ENCODE measurements around the gene PYY. TPM values are rescaled to one million over a fixed set of nuclear protein-coding genes. Genes with fewer than 3 reads are reported as not detected.
"Not testable (repeated sequence)": the region's sequence is repeated elsewhere in the genome, so short reads cannot be mapped to it uniquely, and the experiment has no call there.

PYY gene
- total RNA-seq, 6 donors from 2014 or later, result 0.60 TPM; not detected in 5

GRCh38 chr17:43966276-43966675 lies 12.5 kb upstream of the PYY start:
- H3K36me3 ChIP-seq, result no peaks in the 10 kb centered on the region
- no peaks in the 10 kb centered on the region for H3K4me1 ChIP-seq
- no peak for DNase-seq
- TF ChIP-seq POLR2AphosphoS5 (IDR thresholded peaks at IDR 0.05) (no peak), CTCF (IDR thresholded peaks at IDR 0.05) (no peak)
- H3K27me3 ChIP-seq, result no peaks in the 10 kb centered on the region
- H3K4me3 ChIP-seq, result no peak overlapping the region
- no peak for ATAC-seq (ENCODE audit: low FRiP score in 2 of 2)
- H3K9me3 ChIP-seq, result no peaks in the 10 kb centered on the region
- WGBS, 2 donors, result 54 to 65% methylated on average over 3 of the region's 3 CpGs
- no peak overlapping the region for H3K27ac ChIP-seq

- no peak for TF ChIP-seq POLR2A (IDR thresholded peaks at IDR 0.05)
- DNase-seq, result no peak
- Histone ChIP-seq H3K36me3 (no peaks in the 10 kb centered on the region), H3K4me3 (no peak overlapping the region), H3K27me3 (no peaks in the 10 kb centered on the region), H3K27ac (no peak overlapping the region), H3K4me1 (no peaks in the 10 kb centered on the region), H3K9me3 (no peaks in the 10 kb centered on the region)
- ATAC-seq (ENCODE audit: low FRiP score in 2 of 2), result no peak
- WGBS, 2 donors, result 62 to 68% methylated on average over 7 of the region's 7 CpGs
Measured at GRCh38 chr17:43962479-43962878, 8.7 kb upstream of the PYY start.

- DNase-seq (no peak), ATAC-seq (ENCODE audit: low FRiP score in 2 of 2) (no peak)
- H3K4me3 ChIP-seq, result no peak overlapping the region
- no peaks in the 10 kb centered on the region for H3K36me3 ChIP-seq
- H3K27me3 ChIP-seq, result no peaks in the 10 kb centered on the region
- TF ChIP-seq EP300 (IDR thresholded peaks at IDR 0.05) (no peak), POLR2AphosphoS5 (IDR thresholded peaks at IDR 0.05) (no peak), CTCF (IDR thresholded peaks at IDR 0.05) (no peak), POLR2A (IDR thresholded peaks at IDR 0.05) (no peak)
- 90 to 95% methylated on average over 2 of the region's 2 CpGs for WGBS, 2 donors
- no peak overlapping the region for H3K27ac ChIP-seq
- H3K4me1 ChIP-seq, result no peaks in the 10 kb centered on the region
- H3K9me3 ChIP-seq, result no peaks in the 10 kb centered on the region
Measured at GRCh38 chr17:43961954-43962353, 8.2 kb upstream of the PYY start.

- H3K27me3 ChIP-seq; H3K4me1 ChIP-seq; H3K36me3 ChIP-seq; H3K9me3 ChIP-seq; DNase-seq; ATAC-seq (ENCODE audit: low FRiP score in 2 of 2); H3K4me3 ChIP-seq; H3K27ac ChIP-seq: not testable (repeated sequence)
- 83 to 90% methylated on average over 6 of the region's 6 CpGs for WGBS, 2 donors
Measured at GRCh38 chr17:43961292-43961691, 7.6 kb upstream of the PYY start.

GRCh38 chr17:43958748-43959352 lies 5.1 kb upstream of the PYY start:
- Histone ChIP-seq H3K9me3 (no peaks in the 10 kb centered on the region), H3K4me1 (no peaks in the 10 kb centered on the region), H3K27ac (no peak overlapping the region), H3K4me3 (no peak overlapping the region), H3K36me3 (no peaks in the 10 kb centered on the region), H3K27me3 (peaks cover 0 to 2% (median 0%) of the 10 kb centered on the region in 4 donors)
- no peak for TF ChIP-seq POLR2AphosphoS5 (IDR thresholded peaks at IDR 0.05)
- no peak for TF ChIP-seq POLR2A (IDR thresholded peaks at IDR 0.05)
- TF ChIP-seq CTCF (IDR thresholded peaks at IDR 0.05), result no peak
- no peak for TF ChIP-seq EP300 (IDR thresholded peaks at IDR 0.05)
- DNase-seq, result no peak
- no peak for ATAC-seq (ENCODE audit: low FRiP score in 2 of 2)
- WGBS, 2 donors, result 64 to 71% methylated on average over 2 of the region's 2 CpGs

GRCh38 chr17:43956222-43956621 lies 2.5 kb upstream of the PYY start:
- DNase-seq, result no peak
- no peak overlapping the region for H3K4me3 ChIP-seq
- peaks cover 0 to 20% (median 9%) of the 10 kb centered on the region in 4 donors for H3K27me3 ChIP-seq
- no peaks in the 10 kb centered on the region for H3K9me3 ChIP-seq
- TF ChIP-seq CTCF (IDR thresholded peaks at IDR 0.05), result no peak
- TF ChIP-seq EP300 (IDR thresholded peaks at IDR 0.05), result no peak
- no peak for TF ChIP-seq POLR2A (IDR thresholded peaks at IDR 0.05)
- TF ChIP-seq POLR2AphosphoS5 (IDR thresholded peaks at IDR 0.05), result no peak
- H3K4me1 ChIP-seq, result peaks cover 9 to 16% (median 13%) of the 10 kb centered on the region in 4 donors
- 80 to 86% methylated on average over 8 of the region's 8 CpGs for WGBS, 2 donors
- no peak overlapping the region for H3K27ac ChIP-seq
- H3K36me3 ChIP-seq, result no peaks in the 10 kb centered on the region
- ATAC-seq (ENCODE audit: low FRiP score in 2 of 2), result no peak

Data from upper lobe of left lung (tissue), 6 donors.